ENCODE data around the gene INTS15. TPM values are rescaled to one million over a fixed set of nuclear protein-coding genes. Genes with fewer than 3 reads are reported as not detected.
A peak's percentile ranks its signal among the peaks of the same experiment; 100 is the strongest.

The INTS15 gene
- total RNA-seq (10 to 100 TPM; 39.3 to 41.8 TPM), total RNA-seq (24.4 to 54.4 (median 37.0) reads per million in 172 experiments)
- 36.8 TPM for polyA plus RNA-seq (2013, experiment 1 of 2)
- polyA plus RNA-seq (2013, experiment 2 of 2), result 43.8 TPM

DNA sequence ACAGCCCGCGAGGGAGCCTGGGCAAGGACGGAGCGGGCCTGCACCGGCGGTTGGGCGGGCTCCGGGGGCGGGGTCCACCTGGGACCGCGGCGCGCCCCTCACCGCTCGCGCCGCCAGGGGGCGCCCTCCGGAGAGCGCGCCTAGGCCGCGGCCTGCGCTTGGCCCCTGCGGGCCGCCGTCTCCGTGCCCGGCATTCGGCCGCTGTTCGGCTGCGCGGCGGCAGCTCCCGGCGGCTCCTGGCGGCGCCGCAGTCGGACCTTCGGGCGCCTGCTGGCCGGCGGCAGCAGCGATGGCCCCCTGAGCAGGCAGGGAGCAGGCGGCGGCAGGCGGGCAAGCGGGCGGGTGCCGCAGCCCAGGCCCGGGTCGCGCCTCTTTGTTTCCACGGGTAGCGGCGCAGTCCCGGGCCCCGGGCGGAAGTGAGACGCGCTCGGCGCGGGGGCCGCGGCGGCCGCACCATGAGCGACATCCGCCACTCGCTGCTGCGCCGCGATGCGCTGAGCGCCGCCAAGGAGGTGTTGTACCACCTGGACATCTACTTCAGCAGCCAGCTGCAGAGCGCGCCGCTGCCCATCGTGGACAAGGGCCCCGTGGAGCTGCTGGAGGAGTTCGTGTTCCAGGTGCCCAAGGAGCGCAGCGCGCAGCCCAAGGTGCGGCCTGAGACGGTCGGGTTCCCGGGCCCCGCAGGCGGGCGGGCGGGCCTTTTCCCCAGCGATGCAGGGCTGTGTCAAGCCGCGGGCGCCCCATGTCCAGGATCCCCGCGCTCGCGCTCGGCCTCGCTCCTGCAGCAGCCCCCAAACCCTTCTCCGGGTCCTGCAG lies at the start of gene INTS15:
Gene INTS15 (plus strand): TSS at position 193 of the 816 bp plus-strand sequence. CDS start 263 bp downstream, at position 456.
- Mint-ChIP-seq H3K36me3 (ENCODE audit: low read depth) (peaks cover 81% of the 10 kb centered on the region), H3K9me3 (no peaks in the 10 kb centered on the region), H3K4me1 (ENCODE audit: low read depth) (peaks cover 12% of the 10 kb centered on the region), H3K27ac (peak within 1 kb of the TSS; percentile 96), H3K27me3 (no peaks in the 10 kb centered on the region), H3K4me3 (peak within 1 kb of the TSS; percentile 98)
- ATAC-seq (ENCODE audit: poor library complexity) (peak; percentile 89), DNase-seq (peak; percentile 65 to 95 (median 78))
- H3K27me3 ChIP-seq (ENCODE audit: control insufficient read depth in 1 of 2, insufficient read depth in 2 of 2, low read length in 2 of 2), result no peaks in the 10 kb centered on the region
- H3K36me3 ChIP-seq (ENCODE audit: insufficient read depth, low read length), result peaks cover 37% of the 10 kb centered on the region
- ChIA-PET POLR2A (interaction anchor here (0.9 to 1.9 kb wide), 10 partner anchors 10 to 142 kb away, joined by 3 to 21 read pairs (median 4); partner anchors contain the start of genes DAGLB, ZDHHC4 and ZNF316), CTCF (interaction anchor here (0.6 to 2.1 kb wide), 8 partner anchors 10 to 593 kb away, joined by 3 to 14 read pairs (median 4); partner anchors contain the start of genes DAGLB, ZDHHC4 and ZNF12)
- intact Hi-C loops (cut with DNase I, micrococcal nuclease), result loop anchor here (2.0 to 10.0 kb wide), 6 partner anchors 15 to 1052 kb away; partner anchors contain the start of genes ZNF316 (in 2 of the 2), UMAD1 (in 1 of the 2) and ZNF12 (in 1 of the 2)
- H3K4me3 ChIP-seq (ENCODE audit: low read length), result peak within 1 kb of the TSS; percentile 73
- peak within 1 kb of the TSS; percentile 55 to 59 for H3K27ac ChIP-seq (ENCODE audit: low read depth in 1 of 2, low read length in 2 of 2)
- peaks cover 28% of the 10 kb centered on the region for H3K4me1 ChIP-seq (ENCODE audit: insufficient read depth, low read length)
- TF ChIP-seq, protein P1, sequence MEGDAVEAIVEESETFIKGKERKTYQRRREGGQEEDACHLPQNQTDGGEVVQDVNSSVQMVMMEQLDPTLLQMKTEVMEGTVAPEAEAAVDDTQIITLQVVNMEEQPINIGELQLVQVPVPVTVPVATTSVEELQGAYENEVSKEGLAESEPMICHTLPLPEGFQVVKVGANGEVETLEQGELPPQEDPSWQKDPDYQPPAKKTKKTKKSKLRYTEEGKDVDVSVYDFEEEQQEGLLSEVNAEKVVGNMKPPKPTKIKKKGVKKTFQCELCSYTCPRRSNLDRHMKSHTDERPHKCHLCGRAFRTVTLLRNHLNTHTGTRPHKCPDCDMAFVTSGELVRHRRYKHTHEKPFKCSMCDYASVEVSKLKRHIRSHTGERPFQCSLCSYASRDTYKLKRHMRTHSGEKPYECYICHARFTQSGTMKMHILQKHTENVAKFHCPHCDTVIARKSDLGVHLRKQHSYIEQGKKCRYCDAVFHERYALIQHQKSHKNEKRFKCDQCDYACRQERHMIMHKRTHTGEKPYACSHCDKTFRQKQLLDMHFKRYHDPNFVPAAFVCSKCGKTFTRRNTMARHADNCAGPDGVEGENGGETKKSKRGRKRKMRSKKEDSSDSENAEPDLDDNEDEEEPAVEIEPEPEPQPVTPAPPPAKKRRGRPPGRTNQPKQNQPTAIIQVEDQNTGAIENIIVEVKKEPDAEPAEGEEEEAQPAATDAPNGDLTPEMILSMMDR (IDR thresholded peaks at IDR 0.05), result peak; percentile 45
- no peaks in the 10 kb centered on the region for H3K9me3 ChIP-seq (ENCODE audit: control insufficient read depth in 1 of 2, insufficient read depth in 1 of 2, low read length in 2 of 2)

DNA sequence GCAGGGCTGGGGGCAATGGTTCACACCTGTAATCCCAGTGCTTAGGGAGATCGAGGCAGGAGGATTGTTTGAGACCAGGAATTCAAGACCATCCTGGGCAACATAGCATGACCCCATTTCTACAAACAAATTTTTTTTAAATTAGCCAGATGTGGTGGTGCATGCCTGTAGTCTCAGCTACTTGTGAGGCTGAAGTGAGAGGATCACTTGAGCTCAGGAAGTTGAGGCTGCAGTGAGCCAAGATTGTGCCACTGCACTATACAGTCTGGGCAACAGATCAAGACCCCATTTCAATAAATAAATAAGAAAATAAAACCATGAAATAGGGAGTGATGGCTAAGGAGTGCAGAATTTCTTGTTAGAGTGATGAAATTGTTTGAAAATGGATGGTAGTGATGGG lies 47.5 kb upstream of the INTS15 start:
- no peaks in the 10 kb centered on the region for H3K36me3 Mint-ChIP-seq (ENCODE audit: low read depth)
- DNase-seq (no peak), ATAC-seq (ENCODE audit: poor library complexity) (no peak)
- Histone ChIP-seq H3K27me3 (ENCODE audit: control insufficient read depth in 1 of 2, insufficient read depth in 2 of 2, low read length in 2 of 2) (peaks cover 0 to 4% of the 10 kb centered on the region in 2 experiments), H3K27ac (ENCODE audit: low read depth in 1 of 2, low read length in 2 of 2) (no peak overlapping the region), H3K36me3 (ENCODE audit: insufficient read depth, low read length) (no peaks in the 10 kb centered on the region), H3K9me3 (ENCODE audit: control insufficient read depth in 1 of 2, insufficient read depth in 1 of 2, low read length in 2 of 2) (no peaks in the 10 kb centered on the region), H3K4me1 (ENCODE audit: insufficient read depth, low read length) (peaks cover 9% of the 10 kb centered on the region), H3K4me3 (ENCODE audit: low read length) (no peak overlapping the region)
- ChIA-PET CTCF (no interaction called here), POLR2A (interaction anchor here (0.6 kb wide), 1 partner anchor 13 kb away, joined by 5 read pairs; no protein-coding TSS in a partner anchor)
- H3K9me3 Mint-ChIP-seq, result no peaks in the 10 kb centered on the region
- no peak overlapping the region for H3K27ac Mint-ChIP-seq
- no peak overlapping the region for H3K4me3 Mint-ChIP-seq
- TF ChIP-seq, protein P1 (IDR thresholded peaks at IDR 0.05), result no peak
- intact Hi-C loops (cut with DNase I, micrococcal nuclease), result no loop called here
- H3K4me1 Mint-ChIP-seq (ENCODE audit: low read depth), result peaks cover 17% of the 10 kb centered on the region
- peaks cover 8% of the 10 kb centered on the region for H3K27me3 Mint-ChIP-seq

DNA sequence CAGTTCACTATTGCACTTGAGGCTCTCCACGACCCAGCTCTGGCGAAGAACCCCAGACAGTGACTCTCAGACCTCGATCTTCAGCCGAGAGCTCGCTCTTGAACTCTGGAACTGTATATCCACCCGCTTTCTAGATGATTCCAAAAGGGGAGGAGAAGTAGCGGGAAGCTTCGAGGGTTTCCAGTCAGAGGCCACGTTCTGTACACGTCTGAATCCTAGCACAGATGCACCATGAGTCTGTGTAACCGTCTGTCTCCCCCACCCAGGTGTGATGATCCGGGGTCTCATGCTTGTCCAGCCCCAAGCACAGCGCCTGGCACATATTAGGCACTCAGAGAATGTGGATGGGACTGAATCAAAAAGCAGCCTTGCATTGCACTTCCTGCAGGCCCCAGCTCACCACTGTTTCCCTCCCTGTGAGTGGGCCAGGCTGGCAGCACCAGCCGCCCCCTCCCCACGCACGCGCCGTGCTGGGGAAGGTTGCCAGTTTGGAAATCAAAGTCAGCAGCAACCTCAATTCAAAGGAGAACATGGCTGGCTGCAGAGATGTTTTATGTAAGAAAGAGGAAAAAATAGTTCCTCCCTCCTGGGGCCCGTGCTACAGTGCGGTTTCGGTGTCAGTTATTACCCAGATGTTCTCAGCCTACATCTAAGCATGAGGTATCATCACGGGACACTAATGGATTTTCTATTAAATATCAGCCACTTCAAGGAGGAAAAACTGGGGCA lies 44.3 kb upstream of the INTS15 start:
- TF ChIP-seq, protein P1 (IDR thresholded peaks at IDR 0.05), result no peak
- peaks cover 9% of the 10 kb centered on the region for H3K4me1 ChIP-seq (ENCODE audit: insufficient read depth, low read length)
- Mint-ChIP-seq H3K36me3 (ENCODE audit: low read depth) (no peaks in the 10 kb centered on the region), H3K27me3 (no peaks in the 10 kb centered on the region), H3K9me3 (no peaks in the 10 kb centered on the region), H3K4me3 (peak overlapping the region; percentile 42), H3K27ac (peak overlapping the region; percentile 34), H3K4me1 (ENCODE audit: low read depth) (peaks cover 17% of the 10 kb centered on the region)
- DNase-seq (peak in 3 of 14 experiments; percentile 21 to 37 (median 23)), ATAC-seq (ENCODE audit: poor library complexity) (peak; percentile 84)
- ChIA-PET POLR2A (no interaction called here), CTCF (interaction anchor here (0.6 kb wide), 1 partner anchor 48 kb away, joined by 3 read pairs; no protein-coding TSS in a partner anchor)
- H3K36me3 ChIP-seq (ENCODE audit: insufficient read depth, low read length), result no peaks in the 10 kb centered on the region
- H3K9me3 ChIP-seq (ENCODE audit: control insufficient read depth in 1 of 2, insufficient read depth in 1 of 2, low read length in 2 of 2), result no peaks in the 10 kb centered on the region
- no peak overlapping the region for H3K27ac ChIP-seq (ENCODE audit: low read depth in 1 of 2, low read length in 2 of 2)
- intact Hi-C loops (cut with DNase I, micrococcal nuclease), result no loop called here
- H3K27me3 ChIP-seq (ENCODE audit: control insufficient read depth in 1 of 2, insufficient read depth in 2 of 2, low read length in 2 of 2), result no peaks in the 10 kb centered on the region
- H3K4me3 ChIP-seq (ENCODE audit: low read length), result no peak overlapping the region

Measured in CD4-positive, alpha-beta T cell (primary cell).